HEK293 (cell line): ENCODE results near the gene NXPH4.

Experiments used
- CTCF ChIA-PET: fragments of 350-600 bp; formaldehyde crosslinking; extraction: SDS; loops from one replicate; lab custom pipeline; 2021; ENCODE audit warnings: antibody characterized with exemption; lab: Yijun Ruan, JAX
- POLR2A ChIA-PET: fragments of 300-600 bp; formaldehyde crosslinking; extraction: SDS; loops from one replicate; lab custom pipeline; 2020; ENCODE audit warnings: antibody characterized with exemption, inconsistent platforms; lab: Yijun Ruan, JAX
- H3K27ac ChIP-seq: fragments of 200-500 bp; sonication (Bioruptor generic); 2 replicates; pipeline ENCODE4 v1.5.1; 2014; ENCODE audit warnings: low read depth, low read length, control low read depth, inconsistent platforms; ENCODE audit errors: extremely low read depth
- H3K36me3 ChIP-seq, 2 experiments: fragments of 200-500 bp in 1 of 2; sonication (Bioruptor generic) in 1 of 2; 1 replicate in 1 of 2; 2 replicates in 1 of 2; pipeline ENCODE4 v1.5.1; 2014 to 2017; ENCODE audit warnings: inconsistent platforms in 2 of 2, low read length in 2 of 2; ENCODE audit not compliant: control insufficient read depth in 2 of 2, insufficient read depth in 1 of 2
- H3K4me1 ChIP-seq: fragments of 200-500 bp; sonication (Bioruptor generic); 2 replicates; pipeline ENCODE4 v1.5.1; 2014; ENCODE audit warnings: mild to moderate bottlenecking, low read length, inconsistent platforms; ENCODE audit not compliant: control insufficient read depth, insufficient read depth
- H3K4me3 ChIP-seq: 2 replicates; pipeline ENCODE4 v1.5.1; 2011; ENCODE audit warnings: low read depth, mild to moderate bottlenecking, control low read depth, low read length, moderate library complexity
- H3K9me3 ChIP-seq: fragments of 200-500 bp; sonication (Bioruptor generic); 2 replicates; pipeline ENCODE4 v1.5.1; 2014; ENCODE audit warnings: low read depth, low read length, inconsistent platforms; ENCODE audit not compliant: control insufficient read depth, insufficient read depth
- BCL11B ChIP-seq: fragments of 450-650 bp; formaldehyde crosslinking; IDR thresholded peaks from 2 replicates; pipeline ENCODE4 v1.5.1; 2016; ENCODE audit warnings: low read depth, missing biosample characterization, missing genetic modification characterization
- GLIS2 ChIP-seq: fragments of 450-650 bp; formaldehyde crosslinking; IDR thresholded peaks from 2 replicates; pipeline ENCODE4 v1.5.1; 2016; ENCODE audit warnings: missing biosample characterization, missing genetic modification characterization
- REPIN1 ChIP-seq: fragments of 450-650 bp; formaldehyde crosslinking; IDR thresholded peaks from 2 replicates; pipeline ENCODE4 v1.5.1; 2017; ENCODE audit warnings: missing biosample characterization, missing genetic modification characterization, low read depth
- SCRT2 ChIP-seq: fragments of 450-650 bp; formaldehyde crosslinking; IDR thresholded peaks from 2 replicates; pipeline ENCODE4 v1.5.1; 2016; ENCODE audit warnings: missing biosample characterization, missing genetic modification characterization
- SP2 ChIP-seq: fragments of 450-650 bp; formaldehyde crosslinking; IDR thresholded peaks from 2 replicates; pipeline ENCODE4 v1.5.1; 2016; ENCODE audit warnings: missing biosample characterization, missing genetic modification characterization
- SP3 ChIP-seq: fragments of 450-650 bp; formaldehyde crosslinking; IDR thresholded peaks from 2 replicates; pipeline ENCODE4 v1.5.1; 2016; ENCODE audit warnings: missing biosample characterization, missing genetic modification characterization
- ZFHX2 ChIP-seq: fragments of 450-650 bp; formaldehyde crosslinking; conservative IDR thresholded peaks from 2 replicates; pipeline ENCODE4 v1.5.1; 2016; ENCODE audit warnings: missing biosample characterization, missing genetic modification characterization
- ZNF18 ChIP-seq: fragments of 450-650 bp; formaldehyde crosslinking; IDR thresholded peaks from 2 replicates; pipeline ENCODE4 v1.5.1; 2016; ENCODE audit warnings: missing biosample characterization, missing genetic modification characterization
- ZNF221 ChIP-seq: fragments of 450-650 bp; formaldehyde crosslinking; IDR thresholded peaks from 2 replicates; pipeline ENCODE4 v1.5.1; 2017; ENCODE audit warnings: missing biosample characterization, missing genetic modification characterization, borderline replicate concordance
- ZNF26 ChIP-seq: fragments of 450-650 bp; formaldehyde crosslinking; IDR thresholded peaks from 2 replicates; pipeline ENCODE4 v1.5.1; 2016; ENCODE audit warnings: missing biosample characterization, missing genetic modification characterization
- ZNF311 ChIP-seq: fragments of 450-650 bp; formaldehyde crosslinking; IDR thresholded peaks from 2 replicates; pipeline ENCODE4 v1.5.1; 2017; ENCODE audit warnings: missing biosample characterization, missing genetic modification characterization, borderline replicate concordance
- ZNF335 ChIP-seq: fragments of 450-650 bp; formaldehyde crosslinking; conservative IDR thresholded peaks from 2 replicates; pipeline ENCODE4 v1.5.1; 2016; ENCODE audit warnings: missing biosample characterization, missing genetic modification characterization
- ZNF341 ChIP-seq: fragments of 450-650 bp; formaldehyde crosslinking; IDR thresholded peaks from 2 replicates; pipeline ENCODE4; 2016; ENCODE audit warnings: low read depth, missing biosample characterization, missing genetic modification characterization
- ZNF544 ChIP-seq: fragments of 450-650 bp; formaldehyde crosslinking; IDR thresholded peaks from 2 replicates; pipeline ENCODE4 v1.5.0; 2017; ENCODE audit warnings: missing biosample characterization, missing genetic modification characterization
- ZNF596 ChIP-seq: fragments of 450-650 bp; IDR thresholded peaks from 2 replicates; pipeline ENCODE4 v1.5.0; 2018; ENCODE audit warnings: missing biosample characterization, mild to moderate bottlenecking, missing genetic modification characterization, moderate library complexity
- ZNF639 ChIP-seq: fragments of 450-650 bp; formaldehyde crosslinking; IDR thresholded peaks from 2 replicates; pipeline ENCODE4 v1.5.1; 2016; ENCODE audit warnings: missing biosample characterization, missing genetic modification characterization
- TF ChIP-seq, protein P1 (sequence below): fragments of 450-650 bp; formaldehyde crosslinking; IDR thresholded peaks from 2 replicates; pipeline ENCODE4 v1.5.1; 2016; ENCODE audit warnings: missing biosample characterization, missing genetic modification characterization
- TF ChIP-seq, protein P2 (sequence below): fragments of 450-650 bp; formaldehyde crosslinking; IDR thresholded peaks from 2 replicates; pipeline ENCODE4 v1.5.1; 2017; ENCODE audit warnings: missing biosample characterization, mild to moderate bottlenecking, missing genetic modification characterization, moderate library complexity

The NXPH4 gene

GRCh38 chr12:57185403-57185802, 31.2 kb upstream of the NXPH4 start:
- Histone ChIP-seq H3K4me1 (no peaks in the 10 kb centered on the region), H3K9me3 (no peaks in the 10 kb centered on the region), H3K4me3 (no peak overlapping the region), H3K36me3 (peaks cover 0 to 85% of the 10 kb centered on the region in 2 experiments; a peak in 1 of 3 replicates), H3K27ac (no peak overlapping the region)
- POLR2A ChIA-PET: no interaction called here
- TF ChIP-seq REPIN1 (tag by site-specific recombination) (no peak), ZNF341 (no peak), ZNF18 (tag by site-specific recombination) (no peak), ZNF596 (no peak), ZNF311 (tag by site-specific recombination) (no peak), GLIS2 (tag by site-specific recombination) (no peak), SCRT2 (tag by site-specific recombination) (0 out of 2 replicates have a peak, but pooled peaks have one; percentile 16), ZNF544 (tag by site-specific recombination) (no peak)
- CTCF ChIA-PET: interaction anchor here (1.0 to 10.4 kb wide), 5 partner anchors 13 to 198 kb away, joined by 3 to 141 read pairs (median 6); partner anchors contain the start of gene LRP1

GRCh38 chr12:57185906-57186508, 30.6 kb upstream of the NXPH4 start:
- CTCF ChIA-PET: interaction anchor here (0.6 to 10.4 kb wide), 10 partner anchors 14 to 1192 kb away, joined by 3 to 141 read pairs (median 4); partner anchors contain the start of genes LRP1 and STAT6
- TF ChIP-seq, protein P1, sequence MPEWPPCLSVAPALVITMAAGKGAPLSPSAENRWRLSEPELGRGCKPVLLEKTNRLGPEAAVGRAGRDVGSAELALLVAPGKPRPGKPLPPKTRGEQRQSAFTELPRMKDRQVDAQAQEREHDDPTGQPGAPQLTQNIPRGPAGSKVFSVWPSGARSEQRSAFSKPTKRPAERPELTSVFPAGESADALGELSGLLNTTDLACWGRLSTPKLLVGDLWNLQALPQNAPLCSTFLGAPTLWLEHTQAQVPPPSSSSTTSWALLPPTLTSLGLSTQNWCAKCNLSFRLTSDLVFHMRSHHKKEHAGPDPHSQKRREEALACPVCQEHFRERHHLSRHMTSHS (tag by site-specific recombination): no peak
- TF ChIP-seq, protein P2, sequence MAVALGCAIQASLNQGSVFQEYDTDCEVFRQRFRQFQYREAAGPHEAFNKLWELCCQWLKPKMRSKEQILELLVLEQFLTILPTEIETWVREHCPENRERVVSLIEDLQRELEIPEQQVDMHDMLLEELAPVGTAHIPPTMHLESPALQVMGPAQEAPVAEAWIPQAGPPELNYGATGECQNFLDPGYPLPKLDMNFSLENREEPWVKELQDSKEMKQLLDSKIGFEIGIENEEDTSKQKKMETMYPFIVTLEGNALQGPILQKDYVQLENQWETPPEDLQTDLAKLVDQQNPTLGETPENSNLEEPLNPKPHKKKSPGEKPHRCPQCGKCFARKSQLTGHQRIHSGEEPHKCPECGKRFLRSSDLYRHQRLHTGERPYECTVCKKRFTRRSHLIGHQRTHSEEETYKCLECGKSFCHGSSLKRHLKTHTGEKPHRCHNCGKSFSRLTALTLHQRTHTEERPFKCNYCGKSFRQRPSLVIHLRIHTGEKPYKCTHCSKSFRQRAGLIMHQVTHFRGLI: peak; percentile 51; the same call in 1 of the 2 replicates
- H3K4me1 ChIP-seq: no peaks in the 10 kb centered on the region
- POLR2A ChIA-PET: interaction anchor here (0.7 kb wide), 1 partner anchor 120 kb away, joined by 3 read pairs; no protein-coding TSS in a partner anchor
- H3K27ac ChIP-seq: no peak overlapping the region
- peaks cover 0 to 85% of the 10 kb centered on the region in 2 experiments; a peak in 1 of 3 replicates for H3K36me3 ChIP-seq
- H3K4me3 ChIP-seq: no peak overlapping the region
- H3K9me3 ChIP-seq: no peaks in the 10 kb centered on the region

- Histone ChIP-seq H3K4me3 (no peak overlapping the region), H3K9me3 (no peaks in the 10 kb centered on the region), H3K4me1 (no peaks in the 10 kb centered on the region), H3K36me3 (peaks cover 9 to 94% of the 10 kb centered on the region in 2 experiments; a peak in 2 of 3 replicates), H3K27ac (no peak overlapping the region)
- CTCF ChIA-PET: interaction anchor here (0.5 to 10.4 kb wide), 8 partner anchors 9 to 185 kb away, joined by 3 to 141 read pairs (median 4); partner anchors contain the start of genes LRP1 and STAT6
- POLR2A ChIA-PET: no interaction called here
- TF ChIP-seq ZNF639 (tag by site-specific recombination) (no peak), SP2 (tag by site-specific recombination) (no peak), ZNF26 (tag by site-specific recombination) (no peak), ZFHX2 (tag by site-specific recombination) (peak; percentile 34), SP3 (no peak), BCL11B (no peak), SCRT2 (tag by site-specific recombination) (peak; percentile 41; the same call in 1 of the 2 replicates), ZNF335 (tag by site-specific recombination) (no peak), ZNF221 (tag by site-specific recombination) (no peak)
These were observed 29.1 kb upstream of the NXPH4 start for GRCh38 chr12:57187222-57188089.
